K562 (cell line): ENCODE results near the gene KLF13. TPM values are rescaled to one million over a fixed set of nuclear protein-coding genes. Genes with fewer than 3 reads are reported as not detected.

Source experiments
- ATAC-seq: fragments of 200-7000 bp; cut with Tn5 transposase; 3 replicates; pipeline ENCODE4 v1.9.1; 2020; ENCODE audit warnings: moderate library complexity
- BruUV-seq: library from RNA; stranded (reverse); fragments of 400-500 nt; replicated peaks from 2 replicates; lab custom pipeline; 2021; lab: Mats Ljungman, UMichigan
- CTCF ChIA-PET: fragments of 300-600 bp; formaldehyde crosslinking; extraction: SDS; loops from one replicate; lab custom pipeline; 2021; ENCODE audit warnings: low intra/inter-chr PET ratio; lab: Yijun Ruan, JAX
- POLR2A ChIA-PET: fragments of 300-600, 350-650 bp; sonication (Branson Sonifier 250); formaldehyde crosslinking; extraction: SDS; loops from one replicate; lab custom pipeline; 2021; ENCODE audit warnings: antibody characterized with exemption, inconsistent platforms; lab: Yijun Ruan, JAX
- DNase-seq, 4 experiments: peaks; one replicate each; pipeline versions ENCODE4 v3.0.0 to v3.0.0-alpha.2; 2011 to 2018; ENCODE audit warnings: low spot score in 3 of 4, mixed read lengths in 3 of 4; ENCODE audit errors: extremely low read depth in 1 of 4
- FAIRE-seq: peaks from 2 replicates; lab custom pipeline; 2011; peaks lifted over from hg19 to GRCh38; lab: Jason Lieb, UNC
- H2AFZ ChIP-seq: 2 replicates; pipeline ENCODE4 v1.6.0; 2011; ENCODE audit warnings: low read depth, low read length, control low read depth, inconsistent platforms
- H3K27ac ChIP-seq: fragments of 200-600 bp; 3 replicates; pipeline ENCODE4 v1.8.0; 2011; ENCODE audit warnings: low read depth, mild to moderate bottlenecking, control low read depth, inconsistent platforms, low read length, moderate library complexity, mixed read lengths; ENCODE audit errors: extremely low read depth
- H3K27me3 ChIP-seq, 2 experiments: fragments of 300-600 bp in 1 of 2; 2 replicates in 1 of 2; 3 replicates in 1 of 2; pipeline versions ENCODE4 v1.6.0 to v1.8.0; 2011; ENCODE audit warnings: inconsistent platforms in 2 of 2, low read length in 2 of 2, mild to moderate bottlenecking in 1 of 2, mixed read lengths in 1 of 2, moderate library complexity in 1 of 2; ENCODE audit not compliant: control insufficient read depth in 2 of 2, insufficient read depth in 2 of 2
- H3K36me3 ChIP-seq: fragments of 300-600 bp; 3 replicates; pipeline ENCODE4 v1.8.0; 2011; ENCODE audit warnings: mild to moderate bottlenecking, low read length, inconsistent platforms; ENCODE audit not compliant: control insufficient read depth, insufficient read depth
- H3K4me1 ChIP-seq, 2 experiments: fragments of 200-600 bp in 1 of 2; replicated peaks in 1 of 2; 2 replicates in 1 of 2; 3 replicates in 1 of 2; pipeline versions ENCODE4 v1.5.1 to v1.8.0; 2011; ENCODE audit warnings: inconsistent platforms in 2 of 2, low read length in 2 of 2, mild to moderate bottlenecking in 1 of 2, mixed read lengths in 1 of 2, moderate library complexity in 1 of 2; ENCODE audit not compliant: control insufficient read depth in 2 of 2, insufficient read depth in 2 of 2
- H3K4me2 ChIP-seq: 2 replicates; pipeline ENCODE4 v1.6.1; 2011; ENCODE audit warnings: low read length, control low read depth, inconsistent platforms, mixed read lengths; ENCODE audit not compliant: insufficient read depth
- H3K4me3 ChIP-seq: fragments of 200-600 bp; sonication (generic), shearing (Covaris generic); 2 replicates; pipeline ENCODE4 v1.5.1; 2016; ENCODE audit warnings: control low read depth, inconsistent platforms
- H3K79me2 ChIP-seq: fragments of 200-600 bp; 3 replicates; pipeline ENCODE4 v1.8.0; 2011; ENCODE audit warnings: low read length, inconsistent platforms; ENCODE audit not compliant: control insufficient read depth, insufficient read depth
- H3K9ac ChIP-seq, 2 experiments: 2 replicates each; pipeline versions ENCODE4 v1.6.0 to v1.6.1; 2011; ENCODE audit warnings: low read depth in 2 of 2, low read length in 2 of 2, control low read depth in 1 of 2, inconsistent platforms in 1 of 2, mild to moderate bottlenecking in 1 of 2, mixed read lengths in 1 of 2; ENCODE audit not compliant: insufficient read depth in 1 of 2
- H3K9me1 ChIP-seq: one replicate; pipeline ENCODE4 v1.6.0; 2011; ENCODE audit warnings: inconsistent platforms, mild to moderate bottlenecking, low read length, moderate library complexity; ENCODE audit not compliant: control insufficient read depth, insufficient read depth
- H3K9me3 ChIP-seq: replicated peaks from 2 replicates; pipeline ENCODE4 v1.5.1; 2011; ENCODE audit warnings: low read depth, low read length, inconsistent platforms; ENCODE audit not compliant: control insufficient read depth, insufficient read depth
- H4K20me1 ChIP-seq: replicated peaks from 2 replicates; pipeline ENCODE4 v1.6.1; 2011; ENCODE audit warnings: low read length, inconsistent platforms, mixed read lengths; ENCODE audit not compliant: control insufficient read depth, insufficient read depth
- ARID1B ChIP-seq: fragments of 450-650 bp; IDR thresholded peaks from 2 replicates; pipeline ENCODE4 v1.6.1; 2016; ENCODE audit warnings: antibody characterized with exemption, mild to moderate bottlenecking, inconsistent platforms
- CREM ChIP-seq: IDR thresholded peaks from 2 replicates; pipeline ENCODE4 v1.6.1; 2014; ENCODE audit warnings: antibody characterized with exemption, low read depth
- DNMT1 ChIP-seq: fragments of 450-650 bp; IDR thresholded peaks from 2 replicates; pipeline ENCODE4 v1.6.1; 2016; ENCODE audit warnings: antibody characterized with exemption, mild to moderate bottlenecking
- GTF2F1 ChIP-seq: IDR thresholded peaks from 2 replicates; pipeline ENCODE4 v1.6.1; 2011; ENCODE audit warnings: low read depth, low read length, improper control_type of control experiment
- KDM5B ChIP-seq: fragments of 200-600 bp; sonication (generic); IDR thresholded peaks from 2 replicates; pipeline ENCODE4 v1.6.1; 2012; ENCODE audit warnings: low read depth, mild to moderate bottlenecking, moderate library complexity, low read length, control low read depth, inconsistent platforms; ENCODE audit not compliant: insufficient replicate concordance
- RBM15 ChIP-seq: fragments of 200-400 bp; formaldehyde crosslinking; IDR thresholded peaks from 2 replicates; pipeline ENCODE4 v1.6.1; 2018; ENCODE audit warnings: mild to moderate bottlenecking, low read length, moderate library complexity; ENCODE audit not compliant: insufficient read depth
- RFX1 ChIP-seq: fragments of 450-650 bp; IDR thresholded peaks from 2 replicates; pipeline ENCODE4 v1.6.1; 2016; ENCODE audit warnings: mild to moderate bottlenecking, moderate library complexity
- SREBF2 ChIP-seq: sonication (generic); formaldehyde crosslinking; IDR thresholded peaks from 2 replicates; pipeline ENCODE4 v1.4.0; 2020; ENCODE audit warnings: mild to moderate bottlenecking, missing genetic modification reagents
- TARDBP ChIP-seq: fragments of 450-650 bp; IDR thresholded peaks from 2 replicates; pipeline ENCODE4 v1.6.1; 2016
- UBTF ChIP-seq, 2 experiments: IDR thresholded peaks; 2 replicates each; pipeline ENCODE4 v1.6.1; 2012; ENCODE audit warnings: improper control_type of control experiment in 2 of 2, low read depth in 2 of 2, low read length in 2 of 2, borderline replicate concordance in 1 of 2
- ZNF165 ChIP-seq: fragments of 250-450 bp; sonication (Bioruptor Pico); IDR thresholded peaks from 2 replicates; pipeline ENCODE4 v1.4.0; 2020; ENCODE audit warnings: borderline replicate concordance
- ZNF707 ChIP-seq: fragments of 250-450 bp; sonication (Bioruptor Pico); conservative IDR thresholded peaks from 2 replicates; pipeline ENCODE4 v1.8.0; 2022; ENCODE audit warnings: inconsistent platforms, mild to moderate bottlenecking, moderate library complexity
- WGBS: fragments of 100-300 bp; shearing (Covaris generic); methylation state at CpG from one replicate; pipeline ENCODE4 v1.1.6; 2016; ENCODE audit warnings: low coverage, mixed read lengths; ENCODE audit not compliant: insufficient coverage; ENCODE audit errors: missing lambda C conversion rate; 5-methylcytosine and 5-hydroxymethylcytosine counted together
- in situ Hi-C: fragments of 300-500 bp; cut with MboI; formaldehyde crosslinking; loops from 4 replicates; pipeline ENCODE4 v1.15.0; 2018; ENCODE audit warnings: inconsistent platforms, mixed read lengths
- intact Hi-C: fragments of 100-400 bp; cut with micrococcal nuclease; formaldehyde crosslinking; loops from 2 replicates; pipeline ENCODE4 v1.14.2; 2022
- polyA plus RNA-seq, 8 experiments: library from polyadenylated mRNA; depleted of rRNA in 4 of 8; stranded (reverse) in 5 of 8; unstranded in 3 of 8; fragments of >200 nt; fragmentation: Nextera tagmentation in 2 of 8; fragmentation: Illumina TruSeq in 1 of 8; extraction: Ambion mirVana in 2 of 8; extraction: Trizol in 1 of 8; gene quantifications; 2 replicates each; pipeline versions ENCODE4 v1.2.1 to v1.2.3, GENCODE V29; 2011 to 2014; ENCODE audit warnings: inconsistent platforms in 1 of 8, missing spikeins in 1 of 8
- total RNA-seq, 7 experiments: library from RNA; depleted of rRNA in 6 of 7; stranded (reverse); fragments of >200 nt in 6 of 7; fragmentation: Illumina TruSeq in 2 of 7; extraction: Trizol in 2 of 7; gene quantifications; 2 replicates each; pipeline versions ENCODE4 v1.2.1 to v1.2.3, GENCODE V29; 2011 to 2021; ENCODE audit warnings: low replicate concordance in 1 of 7
- TF ChIP-seq, protein P1 (sequence below): fragments of 250-450 bp; sonication (Bioruptor Pico); IDR thresholded peaks from 2 replicates; pipeline ENCODE4 v1.4.0; 2020

The KLF13 gene
- total and polyA plus RNA-seq, 9 of the 15 experiments (the other 6 are each of a cell fraction or from before 2014, with no cell fraction given): 1.8 to 10.5 (median 4.8) TPM

DNA sequence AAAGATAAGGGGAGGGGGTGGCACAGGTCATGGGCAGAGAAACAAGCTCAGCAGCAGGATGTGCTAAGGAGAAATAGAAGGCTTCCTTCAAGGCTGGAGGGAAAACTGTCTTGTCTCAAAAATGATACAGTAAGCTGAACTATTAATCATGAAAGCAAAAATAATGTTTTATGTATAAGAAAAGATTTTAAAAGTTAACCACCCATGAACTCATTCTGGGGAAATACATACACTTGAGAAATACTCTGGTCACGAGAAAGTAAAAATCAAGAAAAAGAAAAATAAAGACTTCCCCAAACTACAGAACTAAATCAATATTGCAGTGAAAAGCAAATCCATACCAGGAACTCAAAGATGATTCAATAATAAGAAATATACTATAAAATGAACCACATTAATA, 80.7 kb downstream of the KLF13 start:
- FAIRE-seq: no peak
- Histone ChIP-seq H3K27me3 (peaks cover 6 to 22% of the 10 kb centered on the region in 2 experiments; a peak in 4 of 5 replicates), H3K4me1 (no peaks in the 10 kb centered on the region), H3K27ac (no peak overlapping the region)
- TF ChIP-seq UBTF (IDR thresholded peaks at IDR 0.05; ENCODE audit: borderline replicate concordance in 1 of 2, low read depth in 2 of 2, low read length in 2 of 2) (no peak), ZNF707 (CRISPR knock-in tag) (no peak), SREBF2 (CRISPR knock-in tag) (no peak), ZNF165 (CRISPR knock-in tag) (no peak), GTF2F1 (no peak), TARDBP (no peak), ARID1B (no peak), KDM5B (no peak), DNMT1 (no peak), RFX1 (no peak), CREM (no peak), RBM15 (no peak)
- TF ChIP-seq, protein P1, sequence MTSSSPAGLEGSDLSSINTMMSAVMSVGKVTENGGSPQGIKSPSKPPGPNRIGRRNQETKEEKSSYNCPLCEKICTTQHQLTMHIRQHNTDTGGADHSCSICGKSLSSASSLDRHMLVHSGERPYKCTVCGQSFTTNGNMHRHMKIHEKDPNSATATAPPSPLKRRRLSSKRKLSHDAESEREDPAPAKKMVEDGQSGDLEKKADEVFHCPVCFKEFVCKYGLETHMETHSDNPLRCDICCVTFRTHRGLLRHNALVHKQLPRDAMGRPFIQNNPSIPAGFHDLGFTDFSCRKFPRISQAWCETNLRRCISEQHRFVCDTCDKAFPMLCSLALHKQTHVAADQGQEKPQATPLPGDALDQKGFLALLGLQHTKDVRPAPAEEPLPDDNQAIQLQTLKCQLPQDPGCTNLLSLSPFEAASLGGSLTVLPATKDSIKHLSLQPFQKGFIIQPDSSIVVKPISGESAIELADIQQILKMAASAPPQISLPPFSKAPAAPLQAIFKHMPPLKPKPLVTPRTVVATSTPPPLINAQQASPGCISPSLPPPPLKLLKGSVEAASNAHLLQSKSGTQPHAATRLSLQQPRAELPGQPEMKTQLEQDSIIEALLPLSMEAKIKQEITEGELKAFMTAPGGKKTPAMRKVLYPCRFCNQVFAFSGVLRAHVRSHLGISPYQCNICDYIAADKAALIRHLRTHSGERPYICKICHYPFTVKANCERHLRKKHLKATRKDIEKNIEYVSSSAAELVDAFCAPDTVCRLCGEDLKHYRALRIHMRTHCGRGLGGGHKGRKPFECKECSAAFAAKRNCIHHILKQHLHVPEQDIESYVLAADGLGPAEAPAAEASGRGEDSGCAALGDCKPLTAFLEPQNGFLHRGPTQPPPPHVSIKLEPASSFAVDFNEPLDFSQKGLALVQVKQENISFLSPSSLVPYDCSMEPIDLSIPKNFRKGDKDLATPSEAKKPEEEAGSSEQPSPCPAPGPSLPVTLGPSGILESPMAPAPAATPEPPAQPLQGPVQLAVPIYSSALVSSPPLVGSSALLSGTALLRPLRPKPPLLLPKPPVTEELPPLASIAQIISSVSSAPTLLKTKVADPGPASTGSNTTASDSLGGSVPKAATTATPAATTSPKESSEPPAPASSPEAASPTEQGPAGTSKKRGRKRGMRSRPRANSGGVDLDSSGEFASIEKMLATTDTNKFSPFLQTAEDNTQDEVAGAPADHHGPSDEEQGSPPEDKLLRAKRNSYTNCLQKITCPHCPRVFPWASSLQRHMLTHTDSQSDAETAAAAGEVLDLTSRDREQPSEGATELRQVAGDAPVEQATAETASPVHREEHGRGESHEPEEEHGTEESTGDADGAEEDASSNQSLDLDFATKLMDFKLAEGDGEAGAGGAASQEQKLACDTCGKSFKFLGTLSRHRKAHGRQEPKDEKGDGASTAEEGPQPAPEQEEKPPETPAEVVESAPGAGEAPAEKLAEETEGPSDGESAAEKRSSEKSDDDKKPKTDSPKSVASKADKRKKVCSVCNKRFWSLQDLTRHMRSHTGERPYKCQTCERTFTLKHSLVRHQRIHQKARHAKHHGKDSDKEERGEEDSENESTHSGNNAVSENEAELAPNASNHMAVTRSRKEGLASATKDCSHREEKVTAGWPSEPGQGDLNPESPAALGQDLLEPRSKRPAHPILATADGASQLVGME (CRISPR knock-in tag): no peak
- TF ChIP-seq, all 486 proteins: peak for 0
- no TSS peak for BruUV-seq
- CTCF ChIA-PET: interaction anchor here (0.6 kb wide), 1 partner anchor 207 kb away, joined by 3 read pairs; no protein-coding TSS in a partner anchor
- no peak for DNase-seq
- no peaks in the 10 kb centered on the region for H3K9me1 ChIP-seq
- intact Hi-C loops (no loop called here), in situ Hi-C loops (no loop called here)
- H3K79me2 ChIP-seq: no peaks in the 10 kb centered on the region
- H3K4me3 ChIP-seq: no peak overlapping the region
- no peaks in the 10 kb centered on the region; the same call in 1 of the 2 replicates for H3K9me3 ChIP-seq
- 0% methylated on average over 1 of the region's 1 CpG for WGBS
- no peak overlapping the region for H2AFZ ChIP-seq
- ATAC-seq: no peak
- POLR2A ChIA-PET: interaction anchor here (0.6 to 1.5 kb wide), 2 partner anchors 9 to 75 kb away, joined by 3 read pairs; no protein-coding TSS in a partner anchor
- H3K4me2 ChIP-seq: no peak overlapping the region
- H4K20me1 ChIP-seq: no peaks in the 10 kb centered on the region
- no peaks in the 10 kb centered on the region for H3K36me3 ChIP-seq
- no peak overlapping the region for H3K9ac ChIP-seq
